ENCODE results near the gene RTF2.

RTF2 gene

GRCh38 chr20:56423211-56423610, 45.2 kb upstream of the RTF2 start:
- Histone ChIP-seq H3K4me3 (ENCODE audit: low read depth, low read length) (no peak overlapping the region), H3K36me3 (replicated peaks) (no peaks in the 10 kb centered on the region), H3K27ac (peak overlapping the region; percentile 61), H3K27me3 (replicated peaks) (no peaks in the 10 kb centered on the region)
- DNase-seq: no peak
- no peak for TF ChIP-seq CTCF (IDR thresholded peaks at IDR 0.05; ENCODE audit: low read depth, low read length, missing control alignments)
- in situ Hi-C loops (cut with HindIII; ENCODE audit: low pct_ligation_motif_present, low sequenced_read_pairs): no loop called here

GRCh38 chr20:56423886-56424285, 44.5 kb upstream of the RTF2 start:
- no peak for DNase-seq
- Histone ChIP-seq H3K4me3 (ENCODE audit: low read depth, low read length) (no peak overlapping the region), H3K27ac (no peak overlapping the region), H3K36me3 (replicated peaks) (no peaks in the 10 kb centered on the region), H3K27me3 (replicated peaks) (no peaks in the 10 kb centered on the region)
- no peak for TF ChIP-seq CTCF (IDR thresholded peaks at IDR 0.05; ENCODE audit: low read depth, low read length, missing control alignments)
- in situ Hi-C loops (cut with HindIII; ENCODE audit: low pct_ligation_motif_present, low sequenced_read_pairs): no loop called here

- no peak for TF ChIP-seq CTCF (IDR thresholded peaks at IDR 0.05; ENCODE audit: low read depth, low read length, missing control alignments)
- Histone ChIP-seq H3K36me3 (replicated peaks) (no peaks in the 10 kb centered on the region), H3K27ac (no peak overlapping the region), H3K4me3 (ENCODE audit: low read depth, low read length) (no peak overlapping the region), H3K27me3 (replicated peaks) (no peaks in the 10 kb centered on the region)
- no peak for DNase-seq
- in situ Hi-C loops (cut with HindIII; ENCODE audit: low pct_ligation_motif_present, low sequenced_read_pairs): no loop called here
Measured at GRCh38 chr20:56424931-56425330, 43.5 kb upstream of the RTF2 start.

GRCh38 chr20:56426026-56426425, 42.4 kb upstream of the RTF2 start:
- no peak overlapping the region for H3K27ac ChIP-seq
- H3K27me3 ChIP-seq (replicated peaks): no peaks in the 10 kb centered on the region
- no peaks in the 10 kb centered on the region for H3K36me3 ChIP-seq (replicated peaks)
- no peak overlapping the region for H3K4me3 ChIP-seq (ENCODE audit: low read depth, low read length)
- no peak for DNase-seq
- in situ Hi-C loops (cut with HindIII; ENCODE audit: low pct_ligation_motif_present, low sequenced_read_pairs): no loop called here
- TF ChIP-seq CTCF (IDR thresholded peaks at IDR 0.05; ENCODE audit: low read depth, low read length, missing control alignments): no peak

- H3K27ac ChIP-seq: no peak overlapping the region
- TF ChIP-seq CTCF (IDR thresholded peaks at IDR 0.05; ENCODE audit: low read depth, low read length, missing control alignments): no peak
- no peak overlapping the region for H3K4me3 ChIP-seq (ENCODE audit: low read depth, low read length)
- DNase-seq: no peak
- no peaks in the 10 kb centered on the region for H3K36me3 ChIP-seq (replicated peaks)
- H3K27me3 ChIP-seq (replicated peaks): no peaks in the 10 kb centered on the region
- in situ Hi-C loops (cut with HindIII; ENCODE audit: low pct_ligation_motif_present, low sequenced_read_pairs): no loop called here
Measured at GRCh38 chr20:56426926-56427325, 41.5 kb upstream of the RTF2 start.

GRCh38 chr20:56427797-56428196, 40.6 kb upstream of the RTF2 start:
- no peak for TF ChIP-seq CTCF (IDR thresholded peaks at IDR 0.05; ENCODE audit: low read depth, low read length, missing control alignments)

More at GRCh38 chr20:56427797-56428196, 40.6 kb upstream of the RTF2 start:
- Histone ChIP-seq H3K27me3 (replicated peaks) (no peaks in the 10 kb centered on the region), H3K4me3 (ENCODE audit: low read depth, low read length) (no peak overlapping the region), H3K36me3 (replicated peaks) (no peaks in the 10 kb centered on the region), H3K27ac (no peak overlapping the region)
- in situ Hi-C loops (cut with HindIII; ENCODE audit: low pct_ligation_motif_present, low sequenced_read_pairs): no loop called here
- DNase-seq: no peak

All from brain microvascular endothelial cell (primary cell).